GM18511 (cell line): ENCODE measurements around the gene PRDM16.

ENCODE experiments used
- ATAC-seq: cut with Tn5 transposase; IDR thresholded peaks from one replicate; pipeline ENCODE4 v1.9.1; 2021; ENCODE audit warnings: mild to moderate bottlenecking, moderate library complexity; ENCODE audit not compliant: unreplicated experiment

The PRDM16 gene

DNA sequence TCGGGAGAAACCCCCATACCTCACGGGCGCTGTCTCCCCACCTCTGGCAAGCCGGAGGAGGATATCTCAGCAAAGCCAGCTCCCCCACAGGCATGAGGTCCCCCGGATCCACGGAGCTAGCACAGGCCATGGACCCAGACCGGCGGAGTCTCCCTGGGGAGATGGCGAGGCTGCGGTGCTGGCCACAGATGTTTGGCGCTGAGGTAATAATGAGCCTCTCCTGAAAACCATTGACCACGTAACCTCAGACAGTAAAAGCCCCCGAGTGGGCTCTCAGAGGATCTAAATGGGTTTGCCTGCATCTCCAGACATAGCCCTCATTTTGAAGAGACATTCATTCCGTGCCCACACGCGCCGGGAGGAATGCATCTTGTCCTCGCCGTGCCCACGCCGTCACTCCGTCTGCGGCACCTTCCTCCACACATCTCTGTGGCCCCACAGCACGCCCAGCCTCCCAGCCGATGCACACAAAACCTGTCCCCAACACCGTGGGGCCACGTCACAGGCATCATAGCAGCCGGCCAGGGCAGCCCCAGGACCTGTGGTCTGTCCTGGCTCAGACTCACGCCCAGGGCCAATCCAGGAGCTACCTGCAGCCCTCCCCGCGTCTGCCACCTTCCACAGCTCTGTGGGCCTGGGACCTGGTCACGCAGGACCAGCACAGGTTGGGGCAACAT is 150.9 kb downstream of the PRDM16 start:
- no peak for ATAC-seq

DNA sequence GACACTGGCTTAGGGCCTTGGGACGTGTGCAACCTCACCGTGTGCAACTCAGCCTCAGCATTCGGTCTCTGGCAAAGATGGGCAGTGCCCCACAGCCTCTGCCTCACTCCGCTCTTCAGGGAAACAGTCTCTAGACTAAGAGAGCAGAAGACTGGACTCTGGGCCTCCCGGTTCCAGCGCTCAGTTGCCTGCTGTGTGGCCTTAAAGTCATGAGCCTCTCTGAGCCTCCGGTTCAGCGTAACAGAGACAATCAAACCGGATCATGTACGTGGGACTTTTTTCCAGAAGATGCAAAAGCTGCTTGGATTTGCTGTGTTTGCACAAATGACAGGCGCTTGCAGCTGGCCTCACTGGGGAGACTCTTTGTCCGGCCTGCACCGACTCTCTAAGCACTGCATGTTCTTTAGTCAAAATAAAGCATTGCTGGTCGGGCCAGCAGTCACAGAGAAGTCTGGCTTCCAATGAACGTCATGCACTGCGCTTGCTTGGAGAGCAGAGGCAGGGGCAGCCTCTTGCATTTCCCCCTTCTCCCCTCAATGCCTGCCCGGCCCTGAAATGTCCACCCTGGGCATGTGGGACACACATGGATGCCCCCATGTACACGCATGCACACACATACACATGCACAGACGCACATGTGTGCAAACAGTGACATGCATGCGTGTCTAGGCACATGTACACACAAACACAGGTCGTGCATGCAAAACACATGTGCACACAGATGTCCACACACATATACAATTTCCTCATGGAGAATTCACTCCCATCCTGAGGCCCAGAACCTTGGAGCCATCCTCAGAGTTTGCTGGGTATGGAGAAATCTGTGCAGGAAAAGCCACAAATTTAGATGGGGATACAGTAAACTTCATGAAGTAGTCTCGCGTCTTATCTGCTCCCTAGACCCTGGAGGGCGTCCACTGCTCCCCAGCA is 152.4 kb downstream of the PRDM16 start:
- no peak for ATAC-seq

DNA sequence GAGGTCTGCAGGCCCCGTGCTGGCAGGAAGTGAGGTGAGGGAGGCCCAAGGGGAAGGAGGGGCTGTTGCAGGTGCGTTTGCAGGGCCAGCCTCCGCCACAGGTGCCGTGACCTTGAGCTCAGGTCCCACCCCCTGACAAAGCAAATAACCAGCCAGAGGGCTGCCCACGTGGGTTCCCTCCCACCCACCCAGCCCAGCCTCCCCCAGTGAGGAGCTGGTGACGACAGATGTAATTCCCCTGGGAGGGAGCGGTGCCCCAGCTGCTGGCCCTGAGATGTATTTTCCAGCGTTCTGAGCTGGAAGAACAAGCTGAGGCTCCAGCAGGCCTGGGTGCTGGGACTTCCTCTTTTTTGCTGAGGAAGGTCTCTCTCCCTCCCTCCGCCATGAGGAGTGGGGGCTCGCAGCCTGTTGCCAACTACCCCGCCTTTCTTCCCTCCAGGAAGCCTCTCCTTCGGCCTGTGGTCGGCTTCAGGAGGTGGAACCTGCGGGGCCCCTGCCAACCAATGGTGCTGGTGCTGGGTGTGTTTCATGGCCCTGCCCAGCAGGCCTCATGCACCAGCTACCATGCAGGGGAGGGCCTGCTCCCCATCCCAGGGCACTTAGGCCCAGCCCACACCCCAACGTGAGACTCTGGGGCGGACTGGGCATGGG is 153.2 kb downstream of the PRDM16 start:
- no peak for ATAC-seq

DNA sequence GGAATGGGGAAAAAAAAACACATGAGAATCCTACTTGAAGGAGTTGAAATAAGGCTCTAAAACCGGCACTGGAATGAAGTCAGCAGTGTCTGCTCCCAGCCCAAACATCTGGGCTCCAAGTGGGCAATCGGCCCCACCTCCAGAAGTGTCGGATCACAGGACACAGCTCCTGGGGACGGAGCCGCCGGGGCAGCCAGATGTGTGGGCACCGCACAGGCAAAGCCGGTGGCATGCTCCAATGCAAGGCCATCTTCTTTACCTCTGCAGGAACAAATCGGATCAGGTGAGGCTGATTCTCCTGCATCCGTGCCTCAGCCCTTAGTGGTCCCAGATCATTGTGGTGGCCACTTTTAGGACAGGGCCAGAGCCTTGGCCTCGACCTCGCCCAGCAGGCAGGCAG is 156.7 kb downstream of the PRDM16 start:
- no peak for ATAC-seq

DNA sequence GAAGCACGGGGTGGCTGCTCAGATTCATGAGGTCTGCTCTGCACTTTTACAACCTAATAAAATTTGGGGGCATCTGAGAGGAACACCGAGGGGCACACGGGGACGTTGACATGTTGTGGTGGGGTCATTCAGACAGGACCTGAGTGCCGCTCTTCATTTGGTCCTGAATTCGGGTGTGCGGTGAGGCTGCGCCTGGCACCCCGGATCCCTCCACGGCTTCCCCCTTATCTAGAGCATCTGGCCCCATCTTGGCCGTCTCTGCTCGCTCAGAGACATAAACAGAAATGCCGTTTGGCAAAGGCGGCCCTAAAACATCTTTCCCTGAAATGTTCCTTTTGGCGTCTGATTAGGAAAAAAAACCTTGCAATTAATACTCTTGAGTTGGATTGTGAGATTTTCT is 157.2 kb downstream of the PRDM16 start:
- ATAC-seq = no peak

DNA sequence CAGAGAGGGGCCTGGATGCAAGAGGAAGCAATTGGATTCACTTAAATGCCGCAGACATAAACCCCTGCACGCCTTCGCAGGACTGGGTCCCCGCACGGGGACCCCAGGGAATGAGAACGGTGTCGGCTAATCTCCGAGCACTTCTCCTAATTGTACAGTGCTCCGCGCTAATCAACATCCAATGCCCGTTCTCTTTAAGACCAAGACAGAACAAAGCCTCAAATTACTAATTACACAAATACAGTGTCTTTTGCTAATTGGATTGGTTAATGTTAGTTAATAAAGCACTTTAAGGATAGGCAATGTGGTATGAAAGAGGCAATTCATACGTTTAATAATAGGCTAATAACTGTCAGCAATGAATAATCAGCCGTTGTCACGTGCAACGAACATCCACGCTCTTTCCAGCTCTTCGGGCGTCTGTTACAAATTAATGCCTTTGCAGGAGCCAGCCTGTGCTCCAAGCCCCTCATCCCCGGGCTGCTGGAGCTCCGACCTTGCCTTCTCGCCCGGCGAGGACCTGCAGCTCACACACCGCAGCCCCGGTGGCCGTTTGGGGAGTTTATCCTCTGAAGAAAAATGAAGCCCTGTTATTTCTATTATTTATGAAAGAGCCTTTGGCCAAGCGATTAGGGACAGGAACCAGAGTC is 157.8 kb downstream of the PRDM16 start:
- no peak for ATAC-seq

DNA sequence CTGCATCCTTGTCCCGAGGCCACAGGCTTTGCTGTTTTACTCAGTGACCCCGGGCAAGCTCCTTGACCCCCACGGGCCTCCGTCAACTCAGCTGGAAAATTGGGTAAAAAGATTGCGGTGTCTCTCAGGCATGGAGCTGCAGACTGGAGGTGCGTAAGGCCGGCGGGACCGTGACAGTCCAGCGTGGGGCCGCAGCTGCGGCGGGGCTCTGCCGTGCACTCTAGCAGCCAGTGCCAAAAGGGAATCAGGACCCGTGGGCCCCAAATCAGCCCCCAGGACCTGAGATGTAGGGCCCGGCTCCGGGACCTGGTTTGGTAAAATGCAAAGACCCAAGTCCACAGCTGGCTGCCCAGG is 158.3 kb downstream of the PRDM16 start:
- no peak for ATAC-seq

DNA sequence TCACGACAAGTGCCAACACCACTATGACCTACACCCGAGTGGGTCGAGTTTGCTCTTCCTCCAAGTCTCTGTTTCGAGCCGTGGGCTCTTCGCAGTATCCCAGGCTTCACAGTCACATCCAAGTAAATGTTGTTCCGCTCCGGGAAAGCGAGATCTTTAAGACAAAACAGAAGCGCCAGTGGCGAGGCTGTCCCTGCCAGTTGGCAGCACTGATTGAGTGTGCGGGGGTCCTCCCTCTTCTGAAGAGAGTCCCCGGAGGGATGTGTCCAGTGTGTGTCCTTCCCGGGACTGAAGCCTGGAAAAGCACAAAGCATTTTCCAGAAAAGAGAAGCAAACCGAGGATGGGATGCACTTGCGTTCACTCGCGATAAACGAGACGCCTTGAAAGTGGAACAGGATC is 158.9 kb downstream of the PRDM16 start:
- no peak for ATAC-seq

DNA sequence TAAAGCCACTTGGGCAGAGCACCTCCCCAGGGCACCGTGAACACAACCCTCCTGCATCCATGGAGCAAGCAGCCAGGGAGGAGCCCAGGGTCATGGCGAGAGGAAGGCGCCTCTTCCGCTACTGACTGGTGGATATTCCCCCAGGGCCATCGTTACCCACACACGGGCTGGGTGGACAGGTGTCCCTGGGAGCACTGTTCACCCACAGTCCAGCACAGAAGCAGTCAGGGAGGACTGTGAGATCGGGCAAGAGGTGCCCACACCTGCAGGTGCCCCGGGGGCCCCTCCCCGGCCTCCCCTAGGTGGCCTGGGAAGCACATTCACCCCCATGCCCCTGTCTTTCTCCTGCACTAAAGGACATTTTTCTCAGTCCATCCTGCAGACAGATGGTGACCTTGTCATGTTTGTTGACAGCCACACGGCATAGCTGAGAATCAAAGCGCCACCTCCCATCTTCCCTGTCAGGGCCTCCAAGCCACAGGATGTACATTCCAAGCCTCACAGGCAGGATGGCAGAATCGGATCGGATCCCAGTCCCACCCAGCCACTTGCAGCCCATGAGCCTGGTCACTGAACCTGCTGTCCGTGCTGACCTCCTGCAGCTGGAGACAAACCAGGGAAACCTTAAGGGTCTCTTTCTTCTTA is 160.2 kb downstream of the PRDM16 start:
- ATAC-seq = no peak

DNA sequence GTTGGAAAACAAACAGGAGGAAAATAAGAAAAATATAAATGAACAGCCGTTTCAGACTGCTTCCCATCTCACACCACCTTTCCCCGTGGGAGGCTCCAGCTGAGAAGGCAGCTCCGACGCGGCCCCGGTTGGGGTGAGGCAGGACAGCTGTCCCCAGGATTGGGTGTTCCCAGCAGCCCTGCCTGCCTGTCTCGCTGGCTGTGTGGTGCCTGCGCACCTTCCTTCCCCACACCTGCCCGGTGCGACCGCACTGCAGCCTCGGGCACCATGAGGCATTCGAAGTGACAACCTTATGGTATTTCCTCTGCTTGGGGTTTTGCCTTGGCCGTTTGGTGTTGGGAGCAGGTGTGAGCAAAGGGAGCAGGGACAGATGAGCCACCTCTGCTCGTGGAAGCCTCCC is 161.6 kb downstream of the PRDM16 start:
- no peak for ATAC-seq

DNA sequence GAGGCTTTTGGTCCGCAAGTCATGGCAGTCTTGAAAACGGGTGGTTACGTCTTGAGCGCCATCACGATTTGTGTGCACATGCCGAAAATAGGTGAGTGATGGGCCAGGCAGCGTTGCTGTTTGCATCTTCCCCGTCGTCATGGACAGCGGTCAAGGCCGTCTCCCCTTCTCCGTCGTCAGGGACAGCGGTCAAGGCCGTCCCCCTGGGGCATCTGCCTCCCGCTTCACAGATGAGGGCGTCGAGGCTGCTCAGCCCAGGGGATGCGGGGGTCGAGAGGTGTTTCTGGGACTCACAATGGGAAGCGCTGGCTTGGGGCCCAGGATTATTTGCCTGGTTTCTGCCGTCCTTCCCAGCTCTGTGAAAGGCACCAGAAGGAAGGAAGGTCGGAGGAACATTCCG is 162.2 kb downstream of the PRDM16 start:
- ATAC-seq = no peak

DNA sequence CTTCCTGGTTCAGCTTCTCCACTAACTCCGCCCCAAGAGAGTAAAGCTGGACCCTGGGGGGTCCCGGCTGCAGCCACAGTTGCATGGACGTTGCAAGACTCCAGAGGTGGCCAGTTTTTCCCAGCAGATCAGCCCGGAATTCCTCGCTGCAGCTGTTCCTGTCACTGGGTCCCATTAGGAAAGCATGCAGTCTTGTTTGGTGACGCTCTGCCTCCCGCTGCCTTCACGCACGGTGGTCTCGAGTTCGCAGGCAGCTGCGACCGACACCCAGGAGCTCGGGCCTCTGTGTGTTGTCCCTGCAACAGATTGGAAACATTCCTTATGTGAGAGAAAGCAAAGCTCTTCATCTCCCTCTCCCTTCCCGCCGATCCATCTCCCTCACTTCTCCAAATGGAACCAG is 162.8 kb downstream of the PRDM16 start:
- ATAC-seq = no peak

DNA sequence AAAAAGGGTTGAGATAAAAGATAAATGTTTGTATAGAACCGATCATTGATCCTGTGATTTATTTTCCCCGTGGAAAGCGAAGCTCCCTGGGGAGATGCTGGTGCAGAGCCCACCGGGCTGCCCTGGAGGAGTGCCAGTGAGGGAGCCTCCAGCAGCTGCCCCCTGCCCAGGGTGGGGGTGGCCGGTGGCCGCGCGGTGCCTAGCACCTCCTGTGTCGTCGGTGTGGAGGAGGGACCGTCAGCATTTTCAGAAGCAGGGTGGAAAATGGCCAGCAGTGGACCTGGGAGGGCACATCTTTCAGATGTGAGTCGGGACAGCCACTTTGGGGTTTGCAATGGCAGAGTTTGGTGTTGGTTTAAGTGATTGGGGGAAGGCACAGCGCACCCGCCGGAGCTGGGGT is 164.0 kb downstream of the PRDM16 start:
- no peak for ATAC-seq

DNA sequence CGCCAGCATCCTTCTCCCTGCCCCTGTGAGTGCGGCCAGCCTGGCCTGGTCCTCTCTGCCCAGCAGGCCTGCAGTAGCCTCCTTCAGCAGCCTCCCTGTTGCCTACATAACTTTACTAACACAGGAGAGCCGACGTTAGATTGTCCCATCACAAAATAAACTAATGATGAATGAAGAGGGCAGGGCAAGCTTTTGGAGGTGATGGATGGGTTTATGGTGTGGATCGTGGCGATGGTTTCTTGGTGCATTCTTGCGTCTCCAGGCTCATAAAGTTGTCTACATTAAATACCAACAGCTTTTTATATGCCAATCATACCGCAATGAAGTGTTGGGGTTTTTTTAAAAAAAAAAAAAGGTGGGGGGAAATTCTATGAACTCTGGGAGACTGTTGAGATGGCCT is 164.5 kb downstream of the PRDM16 start:
- ATAC-seq = no peak

DNA sequence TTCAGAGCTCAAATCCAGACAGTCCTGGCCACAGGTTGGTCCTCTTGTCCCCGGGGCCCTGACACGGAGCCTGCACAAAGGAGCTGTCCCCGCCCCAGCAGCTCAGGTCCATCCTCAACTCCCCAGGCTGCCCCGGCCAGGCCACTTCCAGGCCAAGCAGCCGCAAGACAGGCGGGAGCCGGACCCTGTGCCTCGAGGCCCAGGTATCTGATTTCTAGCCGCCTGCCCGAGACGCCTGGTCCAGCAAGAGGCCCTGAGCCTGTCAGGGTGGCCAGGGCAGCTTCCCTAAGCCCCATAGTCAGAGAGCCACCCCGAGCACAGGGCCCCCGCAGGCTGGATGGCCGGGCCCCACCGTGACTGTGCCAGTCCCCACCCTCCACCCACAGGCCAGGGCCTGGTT is 165.3 kb downstream of the PRDM16 start:
- no peak for ATAC-seq

DNA sequence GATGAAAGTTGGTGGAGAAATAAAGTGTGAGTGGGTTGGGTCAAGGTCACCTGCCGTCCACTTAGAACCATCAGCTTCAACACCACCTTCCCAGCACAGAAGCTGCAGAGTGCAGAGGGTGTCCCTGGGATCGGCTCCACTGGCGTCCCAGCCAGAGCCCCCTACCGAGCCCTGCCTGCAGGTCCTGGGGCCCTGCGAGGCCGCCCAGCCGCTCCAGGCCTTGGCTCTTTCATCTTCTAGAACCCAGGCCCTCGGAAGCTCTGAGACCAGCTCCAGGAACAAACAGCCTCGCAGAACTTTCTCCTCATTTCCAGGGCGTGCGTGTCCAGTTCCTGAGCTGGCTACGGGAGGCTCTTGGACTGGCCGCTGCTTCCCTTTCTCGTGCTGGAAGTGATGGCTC is 166.0 kb downstream of the PRDM16 start:
- ATAC-seq = no peak

DNA sequence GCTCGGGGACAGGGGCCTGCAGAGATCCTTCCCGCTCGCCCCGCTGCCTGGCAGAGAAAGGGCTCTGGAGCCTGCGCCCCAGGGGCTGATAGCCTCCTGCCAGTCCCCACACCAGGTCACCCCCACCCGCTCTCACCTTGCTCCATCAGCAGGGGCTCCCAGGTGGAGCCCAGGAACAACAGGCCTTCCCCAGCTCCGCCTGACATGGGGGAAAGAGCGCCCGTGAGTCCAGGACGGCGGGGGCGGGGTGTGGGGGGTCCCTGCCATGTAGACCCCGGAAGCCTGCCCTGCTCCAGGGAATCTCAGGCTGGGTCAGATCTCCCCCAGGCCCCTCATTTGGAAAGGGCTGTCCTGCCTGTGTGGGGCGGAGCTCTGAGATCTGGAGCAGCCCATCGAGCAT is 166.5 kb downstream of the PRDM16 start:
- ATAC-seq = no peak

DNA sequence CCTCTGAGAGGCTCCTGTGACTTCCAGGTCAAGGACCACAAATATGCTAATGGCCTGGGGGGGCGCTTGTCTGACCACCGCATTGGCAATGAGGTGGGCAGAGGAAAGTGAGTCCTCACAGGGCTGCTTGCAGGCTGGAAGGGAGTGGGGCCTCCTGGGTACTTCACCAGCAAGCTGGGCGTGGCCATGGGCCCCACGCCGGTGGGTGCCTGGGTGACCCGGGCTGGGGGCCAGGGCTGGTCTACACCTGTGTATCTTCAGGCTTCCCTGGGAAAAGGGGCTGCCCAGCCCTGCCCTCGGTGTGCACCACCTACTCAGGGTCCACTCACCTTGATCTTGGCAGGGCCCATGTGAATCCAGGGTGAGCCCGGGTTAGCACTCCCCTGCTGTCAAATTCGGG is 167.4 kb downstream of the PRDM16 start:
- no peak for ATAC-seq

DNA sequence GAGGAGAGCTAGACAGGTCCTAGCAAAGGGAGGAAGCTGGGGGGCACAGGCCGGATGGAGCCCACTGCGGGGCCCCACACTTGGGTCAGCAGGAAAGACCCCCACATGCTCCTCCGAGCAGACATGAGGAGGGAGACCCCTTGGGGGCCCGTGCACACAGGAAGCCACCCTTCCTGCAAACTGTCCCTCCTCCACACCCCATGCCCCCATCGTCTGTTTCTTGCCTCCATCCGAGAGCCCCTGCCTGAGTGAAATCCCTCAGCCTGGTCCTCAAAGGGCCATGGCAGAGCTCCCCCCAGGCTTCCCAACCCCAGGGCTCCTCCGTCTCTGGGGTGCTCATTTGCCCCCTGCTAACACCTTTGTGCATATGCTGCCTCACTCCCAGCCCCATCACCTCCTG is 168.0 kb downstream of the PRDM16 start:
- ATAC-seq = no peak

DNA sequence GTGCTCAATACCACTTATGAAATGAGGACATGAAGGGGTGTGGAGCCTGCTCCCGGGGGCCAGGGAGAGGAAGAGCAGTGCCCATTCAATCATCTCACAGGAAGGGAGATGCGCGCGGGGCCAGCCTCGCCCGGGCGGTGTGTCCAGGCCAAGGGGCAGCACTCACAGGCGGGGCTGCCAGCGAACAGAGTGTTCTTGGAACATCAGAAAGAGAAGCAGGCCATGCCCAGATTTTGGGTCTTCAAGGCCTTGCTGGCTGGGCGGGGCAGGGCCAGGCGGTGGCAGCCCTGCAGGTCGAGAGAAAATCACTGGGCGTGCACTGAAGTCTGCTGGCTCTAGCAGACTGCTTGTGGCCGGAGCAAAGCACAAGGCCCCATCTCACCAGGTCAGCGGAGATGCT is 168.6 kb downstream of the PRDM16 start:
- no peak for ATAC-seq
